ENCODE data around the gene TRAF7.
A peak's percentile ranks its signal among the peaks of the same experiment; 100 is the strongest.

TRAF7 gene

DNA sequence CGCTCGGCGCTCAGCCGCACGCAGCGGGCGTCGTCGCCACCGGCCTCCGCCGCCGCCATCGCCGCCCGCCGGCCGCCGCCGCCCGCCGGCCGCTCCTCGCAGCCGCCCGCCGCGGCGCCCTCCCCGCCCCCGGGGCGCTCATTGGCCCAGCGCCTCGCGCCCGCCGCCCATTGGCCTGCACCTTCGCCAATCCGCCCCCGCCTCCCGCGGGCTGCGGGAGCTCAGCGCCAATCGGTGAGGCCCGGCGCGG lies 59.1 kb downstream of the TRAF7 start, which contains the start of gene PGP:
Gene PGP (minus strand): TSS at position 122 of the 250 bp plus-strand sequence. CDS start 63 bp downstream, at position 59.
- TF ChIP-seq, protein P1, sequence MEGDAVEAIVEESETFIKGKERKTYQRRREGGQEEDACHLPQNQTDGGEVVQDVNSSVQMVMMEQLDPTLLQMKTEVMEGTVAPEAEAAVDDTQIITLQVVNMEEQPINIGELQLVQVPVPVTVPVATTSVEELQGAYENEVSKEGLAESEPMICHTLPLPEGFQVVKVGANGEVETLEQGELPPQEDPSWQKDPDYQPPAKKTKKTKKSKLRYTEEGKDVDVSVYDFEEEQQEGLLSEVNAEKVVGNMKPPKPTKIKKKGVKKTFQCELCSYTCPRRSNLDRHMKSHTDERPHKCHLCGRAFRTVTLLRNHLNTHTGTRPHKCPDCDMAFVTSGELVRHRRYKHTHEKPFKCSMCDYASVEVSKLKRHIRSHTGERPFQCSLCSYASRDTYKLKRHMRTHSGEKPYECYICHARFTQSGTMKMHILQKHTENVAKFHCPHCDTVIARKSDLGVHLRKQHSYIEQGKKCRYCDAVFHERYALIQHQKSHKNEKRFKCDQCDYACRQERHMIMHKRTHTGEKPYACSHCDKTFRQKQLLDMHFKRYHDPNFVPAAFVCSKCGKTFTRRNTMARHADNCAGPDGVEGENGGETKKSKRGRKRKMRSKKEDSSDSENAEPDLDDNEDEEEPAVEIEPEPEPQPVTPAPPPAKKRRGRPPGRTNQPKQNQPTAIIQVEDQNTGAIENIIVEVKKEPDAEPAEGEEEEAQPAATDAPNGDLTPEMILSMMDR (IDR thresholded peaks at IDR 0.05; ENCODE audit: borderline replicate concordance, extremely low read depth, low read length, poor library complexity, severe bottlenecking): no peak
- TF ChIP-seq EZH2 (IDR thresholded peaks at IDR 0.05; ENCODE audit: borderline replicate concordance, low read depth, low read length, severe bottlenecking): peak; percentile 93
- Histone ChIP-seq H4K20me1 (ENCODE audit: insufficient read depth, low read length) (peaks cover 29% of the 10 kb centered on the region), H2AFZ (ENCODE audit: low read depth, low read length) (peak within 1 kb of the TSS; percentile 98), H3K4me2 (ENCODE audit: insufficient read depth, low read length) (peak within 1 kb of the TSS; percentile 99), H3K27ac (ENCODE audit: low read length) (peak within 1 kb of the TSS; percentile 93), H3K4me1 (ENCODE audit: insufficient read depth, low read length) (peaks cover 36% of the 10 kb centered on the region), H3K4me3 (ENCODE audit: low read depth in 1 of 2, low read length in 2 of 2) (peak within 1 kb of the TSS; percentile 94 to 100), H3K79me2 (ENCODE audit: insufficient read depth, low read length) (peaks cover 41% of the 10 kb centered on the region), H3K36me3 (ENCODE audit: insufficient read depth, low read length) (peaks cover 40% of the 10 kb centered on the region), H3K9ac (ENCODE audit: low read depth, low read length) (peak within 1 kb of the TSS; percentile 100), H3K27me3 (ENCODE audit: insufficient read depth, low read length, poor library complexity) (no peaks in the 10 kb centered on the region), H3K9me3 (ENCODE audit: insufficient read depth, low read length, severe bottlenecking) (no peaks in the 10 kb centered on the region)
- no peak for DNase-seq
- ATAC-seq (ENCODE audit: insufficient read depth, low read depth): no peak; the same call in 2 of the 3 replicates

DNA sequence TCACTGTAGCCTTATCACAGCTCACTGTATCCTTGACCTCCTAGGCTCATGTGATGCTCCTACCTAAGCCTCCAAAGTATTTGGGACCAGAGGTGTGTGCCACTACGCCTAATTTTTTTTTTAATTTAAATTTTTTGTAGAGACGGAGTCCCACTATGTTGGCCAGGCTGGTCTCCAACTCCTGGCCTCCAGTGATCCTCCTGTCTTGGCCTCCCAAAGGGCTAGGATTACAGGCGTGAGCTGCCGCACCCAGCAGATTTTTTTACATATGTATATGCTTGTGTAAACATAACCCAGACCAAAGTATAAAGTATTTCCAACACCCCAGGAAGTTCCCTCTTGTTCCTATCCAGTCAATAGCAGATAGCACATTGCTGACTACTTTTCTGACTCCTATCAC lies 60.7 kb downstream of the TRAF7 start:
- DNase-seq (no peak), ATAC-seq (ENCODE audit: insufficient read depth, low read depth) (no peak)
- H2AFZ ChIP-seq (ENCODE audit: low read depth, low read length): no peak overlapping the region
- peaks cover 22% of the 10 kb centered on the region for H4K20me1 ChIP-seq (ENCODE audit: insufficient read depth, low read length)
- peaks cover 41% of the 10 kb centered on the region for H3K79me2 ChIP-seq (ENCODE audit: insufficient read depth, low read length)
- no peak overlapping the region for H3K27ac ChIP-seq (ENCODE audit: low read length)
- no peaks in the 10 kb centered on the region for H3K27me3 ChIP-seq (ENCODE audit: insufficient read depth, low read length, poor library complexity)
- H3K36me3 ChIP-seq (ENCODE audit: insufficient read depth, low read length): peaks cover 25% of the 10 kb centered on the region
- H3K9ac ChIP-seq (ENCODE audit: low read depth, low read length): no peak overlapping the region
- H3K4me3 ChIP-seq (ENCODE audit: low read depth in 1 of 2, low read length in 2 of 2): peak overlapping the region in 1 of 2 experiments; percentile 32; a peak in 1 of 4 replicates
- H3K4me2 ChIP-seq (ENCODE audit: insufficient read depth, low read length): peak overlapping the region; percentile 94
- H3K9me3 ChIP-seq (ENCODE audit: insufficient read depth, low read length, severe bottlenecking): no peaks in the 10 kb centered on the region
- peaks cover 36% of the 10 kb centered on the region for H3K4me1 ChIP-seq (ENCODE audit: insufficient read depth, low read length)
- TF ChIP-seq EZH2 (IDR thresholded peaks at IDR 0.05; ENCODE audit: borderline replicate concordance, low read depth, low read length, severe bottlenecking): no peak
- TF ChIP-seq, protein P1 (IDR thresholded peaks at IDR 0.05; ENCODE audit: borderline replicate concordance, extremely low read depth, low read length, poor library complexity, severe bottlenecking): no peak

DNA sequence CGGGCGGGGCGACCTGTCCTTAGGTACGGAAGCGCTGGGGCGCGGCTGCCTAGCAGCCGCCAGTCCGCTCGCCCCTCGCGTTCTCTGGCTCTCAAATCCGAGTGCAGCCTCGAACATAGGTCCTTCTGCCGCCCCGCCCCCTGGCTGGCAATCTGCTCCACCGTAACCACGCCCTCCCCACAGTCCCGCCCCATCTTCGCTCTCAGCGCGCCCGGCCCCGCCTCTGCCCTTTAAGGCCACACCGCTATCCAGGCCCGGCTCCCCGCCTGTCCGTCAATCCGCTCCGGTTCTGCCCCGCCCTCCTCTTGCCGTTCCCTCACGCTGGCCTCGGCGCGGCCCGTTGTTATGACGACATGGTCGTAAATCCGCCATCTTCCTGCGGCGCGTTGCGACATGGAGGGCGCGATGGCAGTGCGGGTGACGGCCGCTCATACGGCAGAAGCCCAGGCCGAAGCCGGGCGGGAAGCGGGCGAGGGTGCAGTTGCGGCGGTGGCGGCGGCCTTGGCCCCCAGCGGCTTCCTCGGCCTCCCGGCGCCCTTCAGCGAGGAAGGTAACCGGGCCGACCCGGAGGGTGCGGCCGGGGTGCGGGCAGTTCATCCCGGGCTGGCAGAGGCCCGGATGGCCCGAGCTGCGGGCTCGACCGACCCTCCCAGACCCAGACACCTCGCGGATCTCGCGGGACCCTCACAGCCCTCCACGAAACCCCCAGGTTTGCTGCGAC lies 67.8 kb downstream of the TRAF7 start, which contains the start of gene E4F1:
Gene E4F1 (plus strand): TSS at position 371 of the 721 bp plus-strand sequence. CDS start 23 bp downstream, at position 394.
- ATAC-seq (ENCODE audit: insufficient read depth, low read depth) (peak; percentile 93), DNase-seq (peak; percentile 100)
- peak within 1 kb of the TSS; percentile 58 to 75; a peak in 3 of 4 replicates for H3K4me3 ChIP-seq (ENCODE audit: low read depth in 1 of 2, low read length in 2 of 2)
- H3K27me3 ChIP-seq (ENCODE audit: insufficient read depth, low read length, poor library complexity): no peaks in the 10 kb centered on the region
- peaks cover 48% of the 10 kb centered on the region for H3K79me2 ChIP-seq (ENCODE audit: insufficient read depth, low read length)
- peaks cover 24% of the 10 kb centered on the region for H3K4me1 ChIP-seq (ENCODE audit: insufficient read depth, low read length)
- H2AFZ ChIP-seq (ENCODE audit: low read depth, low read length): peak within 1 kb of the TSS; percentile 70
- H3K9me3 ChIP-seq (ENCODE audit: insufficient read depth, low read length, severe bottlenecking): no peaks in the 10 kb centered on the region
- H4K20me1 ChIP-seq (ENCODE audit: insufficient read depth, low read length): peaks cover 23% of the 10 kb centered on the region; the same call in 1 of the 2 replicates
- H3K27ac ChIP-seq (ENCODE audit: low read length): peak within 1 kb of the TSS; percentile 70
- TF ChIP-seq, protein P1 (IDR thresholded peaks at IDR 0.05; ENCODE audit: borderline replicate concordance, extremely low read depth, low read length, poor library complexity, severe bottlenecking): no peak
- H3K9ac ChIP-seq (ENCODE audit: low read depth, low read length): peak within 1 kb of the TSS; percentile 88
- peaks cover 18% of the 10 kb centered on the region for H3K36me3 ChIP-seq (ENCODE audit: insufficient read depth, low read length)
- peak within 1 kb of the TSS; percentile 78 for H3K4me2 ChIP-seq (ENCODE audit: insufficient read depth, low read length)

Data from DND-41 (cell line).